ENCODE data around the gene USP11. TPM values are rescaled to one million over a fixed set of nuclear protein-coding genes. Genes with fewer than 3 reads are reported as not detected.

The USP11 gene
- total RNA-seq, 1 experiment from 2014 or later, result 122 TPM

DNA sequence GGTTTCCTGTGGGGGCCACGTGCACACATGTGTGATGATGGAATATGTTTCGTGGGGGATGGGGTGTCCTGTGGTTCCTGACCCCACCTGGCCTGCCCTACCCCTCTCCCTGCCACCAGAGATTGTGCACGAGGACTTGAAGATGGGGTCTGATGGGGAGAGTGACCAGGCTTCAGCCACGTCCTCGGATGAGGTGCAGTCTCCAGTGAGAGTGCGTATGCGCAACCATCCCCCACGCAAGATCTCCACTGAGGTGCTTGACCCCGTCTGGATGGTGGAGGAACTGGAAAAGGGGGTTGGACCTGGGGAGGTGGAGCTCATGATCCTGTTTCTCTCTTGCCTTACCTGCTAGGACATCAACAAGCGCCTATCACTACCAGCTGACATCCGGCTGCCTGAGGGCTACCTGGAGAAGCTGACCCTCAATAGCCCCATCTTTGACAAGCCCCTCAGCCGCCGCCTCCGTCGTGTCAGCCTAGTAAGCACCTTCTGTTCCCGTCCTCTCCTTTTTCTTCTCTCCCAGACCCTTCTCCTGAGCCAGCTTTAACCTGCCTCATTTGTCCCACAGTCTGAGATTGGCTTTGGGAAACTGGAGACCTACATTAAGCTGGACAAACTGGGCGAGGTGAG, 8.4 kb upstream of the USP11 start:
- ChIA-PET POLR2A (ENCODE audit: low non-redundant PET) (no interaction called here), CTCF (no interaction called here)
- H3K9me3 ChIP-seq (ENCODE audit: low read depth, low read length, poor library complexity, severe bottlenecking), result no peaks in the 10 kb centered on the region
- H3K36me3 ChIP-seq (ENCODE audit: insufficient read depth, low read length, poor library complexity, severe bottlenecking), result peaks cover 67% of the 10 kb centered on the region
- intact Hi-C loops (cut with micrococcal nuclease; ENCODE audit: unreplicated experiment), result no loop called here
- BruUV-seq (replicated peaks), result no TSS peak
- no peak for DNase-seq (ENCODE audit: low spot score)
- H3K27me3 ChIP-seq (replicated peaks; ENCODE audit: insufficient read depth, low read depth, low read length, poor library complexity), result no peaks in the 10 kb centered on the region
- TF ChIP-seq, protein P1, sequence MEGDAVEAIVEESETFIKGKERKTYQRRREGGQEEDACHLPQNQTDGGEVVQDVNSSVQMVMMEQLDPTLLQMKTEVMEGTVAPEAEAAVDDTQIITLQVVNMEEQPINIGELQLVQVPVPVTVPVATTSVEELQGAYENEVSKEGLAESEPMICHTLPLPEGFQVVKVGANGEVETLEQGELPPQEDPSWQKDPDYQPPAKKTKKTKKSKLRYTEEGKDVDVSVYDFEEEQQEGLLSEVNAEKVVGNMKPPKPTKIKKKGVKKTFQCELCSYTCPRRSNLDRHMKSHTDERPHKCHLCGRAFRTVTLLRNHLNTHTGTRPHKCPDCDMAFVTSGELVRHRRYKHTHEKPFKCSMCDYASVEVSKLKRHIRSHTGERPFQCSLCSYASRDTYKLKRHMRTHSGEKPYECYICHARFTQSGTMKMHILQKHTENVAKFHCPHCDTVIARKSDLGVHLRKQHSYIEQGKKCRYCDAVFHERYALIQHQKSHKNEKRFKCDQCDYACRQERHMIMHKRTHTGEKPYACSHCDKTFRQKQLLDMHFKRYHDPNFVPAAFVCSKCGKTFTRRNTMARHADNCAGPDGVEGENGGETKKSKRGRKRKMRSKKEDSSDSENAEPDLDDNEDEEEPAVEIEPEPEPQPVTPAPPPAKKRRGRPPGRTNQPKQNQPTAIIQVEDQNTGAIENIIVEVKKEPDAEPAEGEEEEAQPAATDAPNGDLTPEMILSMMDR (conservative IDR thresholded peaks at IDR 0.05; ENCODE audit: low read depth, low read length), result no peak
- no peak for TF ChIP-seq EZH2 (IDR thresholded peaks at IDR 0.05; ENCODE audit: borderline replicate concordance, low read depth, low read length, poor library complexity, severe bottlenecking)
- H3K4me1 ChIP-seq (ENCODE audit: insufficient read depth, low read length, poor library complexity, severe bottlenecking), result peaks cover 6% of the 10 kb centered on the region
- no peak overlapping the region for H3K27ac ChIP-seq (ENCODE audit: low read depth, low read length, poor library complexity, severe bottlenecking)
- no peak overlapping the region for H3K4me3 ChIP-seq (ENCODE audit: low read depth, low read length, poor library complexity, severe bottlenecking)

DNA sequence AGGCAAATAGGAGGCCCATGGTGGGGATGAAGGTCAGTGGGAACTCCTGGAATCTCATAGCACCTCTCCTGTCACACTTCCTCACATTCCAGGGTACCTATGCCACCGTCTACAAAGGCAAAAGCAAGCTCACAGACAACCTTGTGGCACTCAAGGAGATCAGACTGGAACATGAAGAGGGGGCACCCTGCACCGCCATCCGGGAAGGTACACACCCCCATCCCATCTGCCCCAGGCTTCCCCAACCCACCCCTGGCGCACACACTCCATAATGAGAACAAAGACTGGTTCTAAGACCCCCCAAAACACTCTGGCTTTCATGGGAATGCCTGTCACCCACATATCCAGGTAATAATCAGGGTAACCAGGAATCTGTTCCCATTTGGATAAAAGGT, 7.9 kb upstream of the USP11 start:
- Histone ChIP-seq H3K4me3 (ENCODE audit: low read depth, low read length, poor library complexity, severe bottlenecking) (no peak overlapping the region), H3K4me1 (ENCODE audit: insufficient read depth, low read length, poor library complexity, severe bottlenecking) (peaks cover 6% of the 10 kb centered on the region), H3K27me3 (replicated peaks; ENCODE audit: insufficient read depth, low read depth, low read length, poor library complexity) (no peaks in the 10 kb centered on the region), H3K9me3 (ENCODE audit: low read depth, low read length, poor library complexity, severe bottlenecking) (no peaks in the 10 kb centered on the region), H3K27ac (ENCODE audit: low read depth, low read length, poor library complexity, severe bottlenecking) (no peak overlapping the region), H3K36me3 (ENCODE audit: insufficient read depth, low read length, poor library complexity, severe bottlenecking) (peaks cover 67% of the 10 kb centered on the region)
- DNase-seq (ENCODE audit: low spot score), result no peak
- TF ChIP-seq, protein P1 (conservative IDR thresholded peaks at IDR 0.05; ENCODE audit: low read depth, low read length), result no peak
- ChIA-PET POLR2A (ENCODE audit: low non-redundant PET) (no interaction called here), CTCF (no interaction called here)
- no TSS peak for BruUV-seq (replicated peaks)
- intact Hi-C loops (cut with micrococcal nuclease; ENCODE audit: unreplicated experiment), result no loop called here

DNA sequence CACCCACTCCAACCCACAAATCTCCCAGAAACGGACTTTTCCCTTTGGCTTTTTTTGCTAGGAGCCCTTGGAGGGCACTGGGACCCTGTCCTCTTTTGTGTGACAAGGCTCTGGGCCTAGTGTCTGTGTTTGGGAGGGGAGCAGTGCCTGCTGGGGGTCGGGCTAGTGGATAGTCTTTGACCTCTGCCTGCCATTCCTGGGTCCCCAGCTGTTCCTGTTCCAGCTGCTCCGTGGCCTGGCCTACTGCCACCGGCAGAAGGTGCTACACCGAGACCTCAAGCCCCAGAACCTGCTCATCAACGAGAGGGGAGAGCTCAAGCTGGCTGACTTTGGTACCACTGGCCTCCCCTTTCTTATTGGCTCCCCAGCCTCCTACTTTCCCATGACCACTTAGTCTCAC, 6.7 kb upstream of the USP11 start:
- Histone ChIP-seq H3K4me1 (ENCODE audit: insufficient read depth, low read length, poor library complexity, severe bottlenecking) (no peaks in the 10 kb centered on the region), H3K27me3 (replicated peaks; ENCODE audit: insufficient read depth, low read depth, low read length, poor library complexity) (no peaks in the 10 kb centered on the region), H3K36me3 (ENCODE audit: insufficient read depth, low read length, poor library complexity, severe bottlenecking) (peaks cover 67% of the 10 kb centered on the region), H3K9me3 (ENCODE audit: low read depth, low read length, poor library complexity, severe bottlenecking) (no peaks in the 10 kb centered on the region), H3K4me3 (ENCODE audit: low read depth, low read length, poor library complexity, severe bottlenecking) (no peak overlapping the region), H3K27ac (ENCODE audit: low read depth, low read length, poor library complexity, severe bottlenecking) (no peak overlapping the region)
- BruUV-seq (replicated peaks), result no TSS peak
- no peak for TF ChIP-seq EZH2 (IDR thresholded peaks at IDR 0.05; ENCODE audit: borderline replicate concordance, low read depth, low read length, poor library complexity, severe bottlenecking)
- TF ChIP-seq, protein P1 (conservative IDR thresholded peaks at IDR 0.05; ENCODE audit: low read depth, low read length), result no peak
- DNase-seq (ENCODE audit: low spot score), result no peak
- intact Hi-C loops (cut with micrococcal nuclease; ENCODE audit: unreplicated experiment), result no loop called here
- ChIA-PET CTCF (no interaction called here), POLR2A (ENCODE audit: low non-redundant PET) (no interaction called here)

All from A673 (cell line).